Fibroblast of lung (primary cell): ENCODE data around the gene PLP1. TPM values are rescaled to one million over a fixed set of nuclear protein-coding genes. Genes with fewer than 3 reads are reported as not detected.

ENCODE experiments used
- DNase-seq, 2 donors: peaks; one replicate each; pipeline versions ENCODE4 v3.0.0 to v3.0.0-alpha.2; 2010; ENCODE audit warnings: low read depth in 2 of 2
- H2AFZ ChIP-seq: 2 replicates; pipeline ENCODE4 v1.5.1; 2012; ENCODE audit warnings: low read length, control low read depth, inconsistent platforms
- H3K27ac ChIP-seq: 2 replicates; pipeline ENCODE4 v1.5.1; 2011; ENCODE audit warnings: low read length, control low read depth; ENCODE audit not compliant: insufficient read depth
- H3K27me3 ChIP-seq: 2 replicates; pipeline ENCODE4 v1.5.1; 2011; ENCODE audit warnings: mild to moderate bottlenecking, low read length; ENCODE audit not compliant: control insufficient read depth, insufficient read depth
- H3K36me3 ChIP-seq: 2 replicates; pipeline ENCODE4 v1.5.1; 2011; ENCODE audit warnings: low read length; ENCODE audit not compliant: control insufficient read depth, insufficient read depth
- H3K4me1 ChIP-seq: 2 replicates; pipeline ENCODE4 v1.5.1; 2011; ENCODE audit warnings: low read length; ENCODE audit not compliant: control insufficient read depth, insufficient read depth; ENCODE audit errors: extremely low read depth
- H3K4me2 ChIP-seq: 2 replicates; pipeline ENCODE4 v1.5.1; 2011; ENCODE audit warnings: low read length, control low read depth; ENCODE audit not compliant: insufficient read depth; ENCODE audit errors: extremely low read depth
- H3K4me3 ChIP-seq, 4 experiments: fragments of 200-600 bp in 1 of 4; sonication (generic) in 1 of 4; replicated peaks in 1 of 4; 2 replicates each; pipeline ENCODE4 v1.5.1; 2011 to 2016; ENCODE audit warnings: low read length in 4 of 4, low read depth in 3 of 4, mild to moderate bottlenecking in 3 of 4, control low read depth in 2 of 4, inconsistent platforms in 1 of 4, mixed read lengths in 1 of 4; ENCODE audit not compliant: insufficient read depth in 1 of 4; ENCODE audit errors: control extremely low read depth in 1 of 4
- H3K79me2 ChIP-seq: 2 replicates; pipeline ENCODE4 v1.5.1; 2012; ENCODE audit warnings: mild to moderate bottlenecking, low read length, inconsistent platforms; ENCODE audit not compliant: control insufficient read depth, insufficient read depth
- H3K9ac ChIP-seq: 2 replicates; pipeline ENCODE4 v1.5.1; 2011; ENCODE audit warnings: mild to moderate bottlenecking, low read length, control low read depth; ENCODE audit not compliant: insufficient read depth
- H3K9me3 ChIP-seq: 2 replicates; pipeline ENCODE4 v1.5.1; 2012; ENCODE audit warnings: low read depth, low read length; ENCODE audit not compliant: control insufficient read depth, insufficient read depth
- H4K20me1 ChIP-seq: 2 replicates; pipeline ENCODE4 v1.5.1; 2011; ENCODE audit warnings: low read length; ENCODE audit not compliant: control insufficient read depth, insufficient read depth; ENCODE audit errors: extremely low read depth
- EZH2 ChIP-seq: IDR thresholded peaks from 2 replicates; pipeline ENCODE4 v1.5.1; 2012; ENCODE audit warnings: low read length, control low read depth, mild to moderate bottlenecking; ENCODE audit errors: missing control alignments
- polyA plus RNA-seq, 2 donors: library from polyadenylated mRNA; depleted of rRNA in 1 of 2; stranded (reverse) in 1 of 2; unstranded in 1 of 2; fragments of >200 nt; gene quantifications; 2 replicates each; pipeline ENCODE4 v1.2.1, GENCODE V29; 2011 to 2012; ENCODE audit warnings: missing spikeins in 1 of 2
- total RNA-seq: library from RNA; depleted of rRNA; stranded (reverse); fragments of >200 nt; gene quantifications from 2 replicates; pipeline ENCODE4 v1.2.1, GENCODE V29; 2014
- TF ChIP-seq, protein P1 (sequence below), 2 donors: IDR thresholded peaks in 1 of 2; conservative IDR thresholded peaks in 1 of 2; 1 replicate in 1 of 2; 2 replicates in 1 of 2; pipeline ENCODE4 v1.5.1; 2011 to 2012; ENCODE audit warnings: low read length in 2 of 2, control low read depth in 1 of 2, inconsistent platforms in 1 of 2, low read depth in 1 of 2, mild to moderate bottlenecking in 1 of 2

PLP1 gene
- total and polyA plus RNA-seq, 2 donors (not counting 1 experiment from before 2014, with no cell fraction given) = 0.17 TPM

GRCh38 chrX:103830848-103831247, 54.2 kb downstream of the PLP1 start:
- Histone ChIP-seq H3K9ac (no peak overlapping the region), H3K79me2 (no peaks in the 10 kb centered on the region), H3K9me3 (no peaks in the 10 kb centered on the region), H3K27me3 (no peaks in the 10 kb centered on the region), H3K36me3 (no peaks in the 10 kb centered on the region), H3K4me3 (no peak overlapping the region), H3K27ac (no peak overlapping the region), H4K20me1 (no peaks in the 10 kb centered on the region), H2AFZ (no peak overlapping the region), H3K4me2 (no peak overlapping the region), H3K4me1 (no peaks in the 10 kb centered on the region)
- TF ChIP-seq, protein P1, sequence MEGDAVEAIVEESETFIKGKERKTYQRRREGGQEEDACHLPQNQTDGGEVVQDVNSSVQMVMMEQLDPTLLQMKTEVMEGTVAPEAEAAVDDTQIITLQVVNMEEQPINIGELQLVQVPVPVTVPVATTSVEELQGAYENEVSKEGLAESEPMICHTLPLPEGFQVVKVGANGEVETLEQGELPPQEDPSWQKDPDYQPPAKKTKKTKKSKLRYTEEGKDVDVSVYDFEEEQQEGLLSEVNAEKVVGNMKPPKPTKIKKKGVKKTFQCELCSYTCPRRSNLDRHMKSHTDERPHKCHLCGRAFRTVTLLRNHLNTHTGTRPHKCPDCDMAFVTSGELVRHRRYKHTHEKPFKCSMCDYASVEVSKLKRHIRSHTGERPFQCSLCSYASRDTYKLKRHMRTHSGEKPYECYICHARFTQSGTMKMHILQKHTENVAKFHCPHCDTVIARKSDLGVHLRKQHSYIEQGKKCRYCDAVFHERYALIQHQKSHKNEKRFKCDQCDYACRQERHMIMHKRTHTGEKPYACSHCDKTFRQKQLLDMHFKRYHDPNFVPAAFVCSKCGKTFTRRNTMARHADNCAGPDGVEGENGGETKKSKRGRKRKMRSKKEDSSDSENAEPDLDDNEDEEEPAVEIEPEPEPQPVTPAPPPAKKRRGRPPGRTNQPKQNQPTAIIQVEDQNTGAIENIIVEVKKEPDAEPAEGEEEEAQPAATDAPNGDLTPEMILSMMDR (conservative IDR thresholded peaks at IDR 0.05 in 1 of 2, IDR thresholded peaks at IDR 0.05 in 1 of 2; ENCODE audit: low read depth in 1 of 2, low read length in 2 of 2) = no peak
- no peak for TF ChIP-seq EZH2
- DNase-seq = no peak

GRCh38 chrX:103831342-103831802, 54.7 kb downstream of the PLP1 start:
- no peak overlapping the region for H3K9ac ChIP-seq

GRCh38 chrX:103831803-103832544, 55.3 kb downstream of the PLP1 start, which contains the start of gene RAB9B:
TSS of gene RAB9B (minus strand) at chrX:103832257. CDS start at chrX:103825784, 6,473 bp downstream.
- no peak within 1 kb of the TSS for H3K9ac ChIP-seq
- no peaks in the 10 kb centered on the region for H3K36me3 ChIP-seq
- no peaks in the 10 kb centered on the region for H4K20me1 ChIP-seq
- H2AFZ ChIP-seq = peak within 1 kb of the TSS; percentile 55
- H3K4me2 ChIP-seq = peak within 1 kb of the TSS; percentile 68
- no peaks in the 10 kb centered on the region for H3K9me3 ChIP-seq
- DNase-seq = peak; percentile 33 to 42
- H3K27ac ChIP-seq = no peak within 1 kb of the TSS
- TF ChIP-seq EZH2 = no peak
- TF ChIP-seq, protein P1 (conservative IDR thresholded peaks at IDR 0.05 in 1 of 2, IDR thresholded peaks at IDR 0.05 in 1 of 2; ENCODE audit: low read depth in 1 of 2, low read length in 2 of 2) = no peak
- no peaks in the 10 kb centered on the region for H3K27me3 ChIP-seq
- peak within 1 kb of the TSS; percentile 22 to 59 (median 52) for H3K4me3 ChIP-seq
- H3K4me1 ChIP-seq = no peaks in the 10 kb centered on the region
- no peaks in the 10 kb centered on the region for H3K79me2 ChIP-seq

More at GRCh38 chrX:103831342-103831802, 54.7 kb downstream of the PLP1 start:
- TF ChIP-seq EZH2 = no peak
- TF ChIP-seq, protein P1 (conservative IDR thresholded peaks at IDR 0.05 in 1 of 2, IDR thresholded peaks at IDR 0.05 in 1 of 2; ENCODE audit: low read depth in 1 of 2, low read length in 2 of 2) = no peak
- Histone ChIP-seq H4K20me1 (no peaks in the 10 kb centered on the region), H3K4me3 (peak overlapping the region; percentile 22 to 59 (median 52)), H2AFZ (peak overlapping the region; percentile 48), H3K27ac (no peak overlapping the region), H3K27me3 (no peaks in the 10 kb centered on the region), H3K36me3 (no peaks in the 10 kb centered on the region), H3K4me2 (peak overlapping the region; percentile 66), H3K79me2 (no peaks in the 10 kb centered on the region), H3K4me1 (no peaks in the 10 kb centered on the region), H3K9me3 (no peaks in the 10 kb centered on the region)
- no peak for DNase-seq
